Measurements from ENCODE around the gene WSCD2.

Gene WSCD2

DNA sequence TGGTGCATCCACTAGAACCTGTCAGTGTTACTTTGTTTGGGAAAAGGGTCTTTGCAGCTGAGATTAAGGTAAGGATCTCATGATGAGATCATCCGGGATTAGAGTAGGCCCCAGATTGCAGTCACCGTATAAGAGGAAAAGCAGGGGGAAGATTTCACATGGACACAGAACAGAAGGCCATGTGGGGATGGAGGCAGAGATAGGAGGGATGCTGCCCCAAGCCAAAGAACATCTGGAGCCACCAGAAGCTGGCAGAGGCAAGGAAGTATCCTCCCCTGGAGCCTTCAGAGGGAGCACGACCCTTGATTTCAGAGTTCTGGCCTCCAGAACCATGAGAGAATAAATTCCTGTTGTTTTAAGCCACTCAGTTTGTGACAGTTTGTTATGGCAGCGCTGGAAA, 170.4 kb downstream of the WSCD2 start:
- no peak for DNase-seq (ENCODE audit: low spot score)
